WTC11 (cell line): ENCODE data around the gene RIC8A.

Experiments
- ATF3 ChIP-seq: sonication (generic); formaldehyde crosslinking; conservative IDR thresholded peaks from 2 replicates; pipeline ENCODE4 v1.8.1; 2022; ENCODE audit warnings: mild to moderate bottlenecking, missing genetic modification reagents
- CTCF ChIP-seq: fragments of 200-600 bp; IDR thresholded peaks from 2 replicates; pipeline ENCODE4 v1.8.0; 2022; ENCODE audit warnings: antibody characterized with exemption
- E2F5 ChIP-seq: sonication (generic); formaldehyde crosslinking; IDR thresholded peaks from 2 replicates; pipeline ENCODE4 v1.8.1; 2022; ENCODE audit warnings: mild to moderate bottlenecking, moderate library complexity, missing genetic modification reagents
- JUN ChIP-seq: sonication (generic); formaldehyde crosslinking; IDR thresholded peaks from 2 replicates; pipeline ENCODE4 v1.8.0; 2023; ENCODE audit warnings: mild to moderate bottlenecking, missing genetic modification reagents
- NFE2L1 ChIP-seq: sonication (generic); formaldehyde crosslinking; IDR thresholded peaks from 2 replicates; pipeline ENCODE4 v1.8.1; 2023; ENCODE audit warnings: missing genetic modification reagents
- TEAD1 ChIP-seq: sonication (generic); formaldehyde crosslinking; IDR thresholded peaks from 2 replicates; pipeline ENCODE4 v1.8.0; 2022; ENCODE audit warnings: mild to moderate bottlenecking, missing genetic modification reagents
- ZNF423 ChIP-seq: fragments of 250-450 bp; sonication (Bioruptor Pico); IDR thresholded peaks from 2 replicates; pipeline ENCODE4 v2.1.2; 2022; ENCODE audit warnings: mild to moderate bottlenecking, moderate library complexity

GRCh38 chr11:199004-199581 lies 8.4 kb upstream of the RIC8A start:
- TF ChIP-seq ATF3 (CRISPR knock-in tag) (no peak), TEAD1 (CRISPR knock-in tag) (no peak), CTCF (no peak), E2F5 (CRISPR knock-in tag) (no peak), ZNF423 (CRISPR knock-in tag) (no peak), JUN (CRISPR knock-in tag) (no peak), NFE2L1 (CRISPR knock-in tag) (no peak)
